HEK293 (cell line): ENCODE results near the gene CAMTA2.

ENCODE experiments used
- BCL11B ChIP-seq: fragments of 450-650 bp; formaldehyde crosslinking; IDR thresholded peaks from 2 replicates; pipeline ENCODE4 v1.5.1; 2016; ENCODE audit warnings: low read depth, missing biosample characterization, missing genetic modification characterization
- EGR2 ChIP-seq: fragments of 450-650 bp; formaldehyde crosslinking; IDR thresholded peaks from 2 replicates; pipeline ENCODE4 v1.5.1; 2016; ENCODE audit warnings: low read depth, missing biosample characterization, missing genetic modification characterization
- HOXD13 ChIP-seq: sonication (generic); formaldehyde crosslinking; IDR thresholded peaks from 2 replicates; pipeline ENCODE4 v1.8.0; 2022; ENCODE audit warnings: missing genetic modification reagents, borderline replicate concordance
- IKZF3 ChIP-seq: fragments of 450-650 bp; IDR thresholded peaks from 2 replicates; pipeline ENCODE4 v1.5.0; 2018; ENCODE audit warnings: missing biosample characterization, mild to moderate bottlenecking, missing genetic modification characterization, moderate library complexity
- MEIS1 ChIP-seq: sonication (generic); formaldehyde crosslinking; IDR thresholded peaks from 2 replicates; pipeline ENCODE4 v1.8.1; 2022; ENCODE audit warnings: missing genetic modification reagents, mild to moderate bottlenecking, borderline replicate concordance
- MYNN ChIP-seq: fragments of 450-650 bp; formaldehyde crosslinking; IDR thresholded peaks from 2 replicates; pipeline ENCODE4 v1.5.1; 2016; ENCODE audit warnings: missing biosample characterization, missing genetic modification characterization, borderline replicate concordance
- SCRT1 ChIP-seq: fragments of 450-650 bp; formaldehyde crosslinking; IDR thresholded peaks from 2 replicates; pipeline ENCODE4 v1.5.1; 2016; ENCODE audit warnings: missing biosample characterization, missing genetic modification characterization, borderline replicate concordance
- SP3 ChIP-seq: fragments of 450-650 bp; formaldehyde crosslinking; IDR thresholded peaks from 2 replicates; pipeline ENCODE4 v1.5.1; 2016; ENCODE audit warnings: missing biosample characterization, missing genetic modification characterization
- SP7 ChIP-seq: fragments of 450-650 bp; formaldehyde crosslinking; IDR thresholded peaks from 2 replicates; pipeline ENCODE4 v1.5.1; 2016; ENCODE audit warnings: missing biosample characterization, missing genetic modification characterization
- YY1 ChIP-seq: fragments of 450-650 bp; formaldehyde crosslinking; IDR thresholded peaks from 2 replicates; pipeline ENCODE4 v1.5.1; 2018; ENCODE audit warnings: missing biosample characterization, missing genetic modification characterization
- ZBTB10 ChIP-seq: fragments of 450-650 bp; formaldehyde crosslinking; IDR thresholded peaks from 2 replicates; pipeline ENCODE4 v1.5.1; 2016; ENCODE audit warnings: missing biosample characterization, missing genetic modification characterization
- ZFP41 ChIP-seq: fragments of 450-650 bp; formaldehyde crosslinking; IDR thresholded peaks from 2 replicates; pipeline ENCODE4 v1.5.1; 2016; ENCODE audit warnings: missing biosample characterization, missing genetic modification characterization, borderline replicate concordance
- ZFP69B ChIP-seq: fragments of 450-650 bp; formaldehyde crosslinking; IDR thresholded peaks from 2 replicates; pipeline ENCODE4 v1.5.1; 2016; ENCODE audit warnings: missing biosample characterization, missing genetic modification characterization
- ZNF10 ChIP-seq: fragments of 450-650 bp; formaldehyde crosslinking; IDR thresholded peaks from 2 replicates; pipeline ENCODE4 v1.5.1; 2017; ENCODE audit warnings: missing biosample characterization, missing genetic modification characterization
- ZNF148 ChIP-seq: fragments of 450-650 bp; formaldehyde crosslinking; IDR thresholded peaks from 2 replicates; pipeline ENCODE4 v1.5.0; 2017; ENCODE audit warnings: missing biosample characterization, missing genetic modification characterization, borderline replicate concordance
- ZNF155 ChIP-seq: fragments of 450-650 bp; formaldehyde crosslinking; IDR thresholded peaks from 2 replicates; pipeline ENCODE4 v1.5.1; 2016; ENCODE audit warnings: missing biosample characterization, missing genetic modification characterization
- ZNF157 ChIP-seq: fragments of 450-650 bp; formaldehyde crosslinking; IDR thresholded peaks from 2 replicates; pipeline ENCODE4 v1.5.1; 2016; ENCODE audit warnings: missing biosample characterization, missing genetic modification characterization
- ZNF169 ChIP-seq: fragments of 450-650 bp; formaldehyde crosslinking; IDR thresholded peaks from 2 replicates; pipeline ENCODE4 v1.5.1; 2016; ENCODE audit warnings: missing biosample characterization, missing genetic modification characterization
- ZNF175 ChIP-seq: fragments of 450-650 bp; formaldehyde crosslinking; IDR thresholded peaks from 2 replicates; pipeline ENCODE4 v1.5.1; 2016; ENCODE audit warnings: missing biosample characterization, missing genetic modification characterization
- ZNF18 ChIP-seq: fragments of 450-650 bp; formaldehyde crosslinking; IDR thresholded peaks from 2 replicates; pipeline ENCODE4 v1.5.1; 2016; ENCODE audit warnings: missing biosample characterization, missing genetic modification characterization
- ZNF184 ChIP-seq: fragments of 450-650 bp; IDR thresholded peaks from 2 replicates; pipeline ENCODE4 v1.5.1; 2018; ENCODE audit warnings: missing biosample characterization, mild to moderate bottlenecking, missing genetic modification characterization
- ZNF214 ChIP-seq: fragments of 450-650 bp; formaldehyde crosslinking; IDR thresholded peaks from 2 replicates; pipeline ENCODE4 v1.5.1; 2017; ENCODE audit warnings: missing biosample characterization, mild to moderate bottlenecking, missing genetic modification characterization, borderline replicate concordance
- ZNF394 ChIP-seq: fragments of 450-650 bp; formaldehyde crosslinking; IDR thresholded peaks from 2 replicates; pipeline ENCODE4 v1.5.1; 2016; ENCODE audit warnings: missing biosample characterization, missing genetic modification characterization, mild to moderate bottlenecking, moderate library complexity, borderline replicate concordance
- ZNF404 ChIP-seq: fragments of 450-650 bp; formaldehyde crosslinking; IDR thresholded peaks from 2 replicates; pipeline ENCODE4 v1.5.1; 2017; ENCODE audit warnings: missing biosample characterization, missing genetic modification characterization
- ZNF433 ChIP-seq: fragments of 450-650 bp; formaldehyde crosslinking; IDR thresholded peaks from 2 replicates; pipeline ENCODE4 v1.5.1; 2016; ENCODE audit warnings: missing biosample characterization, missing genetic modification characterization, low read depth
- ZNF473 ChIP-seq: fragments of 450-650 bp; formaldehyde crosslinking; IDR thresholded peaks from 2 replicates; pipeline ENCODE4 v1.5.1; 2017; ENCODE audit warnings: missing biosample characterization, missing genetic modification characterization
- ZNF555 ChIP-seq: fragments of 450-650 bp; formaldehyde crosslinking; conservative IDR thresholded peaks from 2 replicates; pipeline ENCODE4 v1.5.1; 2017; ENCODE audit warnings: missing biosample characterization, mild to moderate bottlenecking, missing genetic modification characterization, inconsistent platforms
- ZNF558 ChIP-seq: fragments of 450-650 bp; formaldehyde crosslinking; IDR thresholded peaks from 2 replicates; pipeline ENCODE4 v1.5.1; 2016; ENCODE audit warnings: missing biosample characterization, missing genetic modification characterization
- ZNF596 ChIP-seq: fragments of 450-650 bp; IDR thresholded peaks from 2 replicates; pipeline ENCODE4 v1.5.0; 2018; ENCODE audit warnings: missing biosample characterization, mild to moderate bottlenecking, missing genetic modification characterization, moderate library complexity
- ZNF654 ChIP-seq: fragments of 450-650 bp; formaldehyde crosslinking; IDR thresholded peaks from 2 replicates; pipeline ENCODE4 v1.5.1; 2016; ENCODE audit warnings: low read depth, missing biosample characterization, missing genetic modification characterization
- ZNF660 ChIP-seq: fragments of 450-650 bp; IDR thresholded peaks from 2 replicates; pipeline ENCODE4 v1.5.1; 2018; ENCODE audit warnings: missing biosample characterization, mild to moderate bottlenecking, missing genetic modification characterization
- ZNF704 ChIP-seq: fragments of 450-650 bp; formaldehyde crosslinking; IDR thresholded peaks from 2 replicates; pipeline ENCODE4 v1.5.1; 2016; ENCODE audit warnings: missing biosample characterization, missing genetic modification characterization
- ZNF76 ChIP-seq: fragments of 450-650 bp; formaldehyde crosslinking; IDR thresholded peaks from 2 replicates; pipeline ENCODE4; 2016; ENCODE audit warnings: low read depth, missing biosample characterization, missing genetic modification characterization, borderline replicate concordance
- ZNF837 ChIP-seq: fragments of 450-650 bp; formaldehyde crosslinking; IDR thresholded peaks from 2 replicates; pipeline ENCODE4 v1.5.1; 2016; ENCODE audit warnings: missing biosample characterization, missing genetic modification characterization

Gene CAMTA2

GRCh38 chr17:4939796-4940554, 47.5 kb downstream of the CAMTA2 start, which contains the start of the genes RNF167 and SLC25A11 (continued):
- TF ChIP-seq MYNN (tag by site-specific recombination) (no peak), ZFP69B (tag by site-specific recombination) (no peak; the same call in 1 of the 2 replicates), ZNF433 (tag by site-specific recombination) (no peak), ZBTB10 (tag by site-specific recombination) (no peak), ZNF654 (tag by site-specific recombination) (no peak), ZNF394 (tag by site-specific recombination) (peak; percentile 34; the same call in 1 of the 2 replicates), ZNF555 (tag by site-specific recombination) (no peak), ZNF155 (tag by site-specific recombination) (no peak), ZNF596 (tag by site-specific recombination) (no peak), YY1 (tag by site-specific recombination) (peak; percentile 92), ZFP41 (tag by site-specific recombination) (no peak), ZNF175 (tag by site-specific recombination) (no peak), SP7 (peak; percentile 32; the same call in 1 of the 2 replicates), BCL11B (no peak), ZNF473 (tag by site-specific recombination) (no peak), ZNF76 (peak; percentile 78), ZNF837 (tag by site-specific recombination) (no peak), ZNF704 (no peak), IKZF3 (tag by site-specific recombination) (no peak; the same call in 1 of the 2 replicates), SCRT1 (tag by site-specific recombination) (no peak), ZNF184 (tag by site-specific recombination) (no peak), ZNF558 (0 out of 2 replicates have a peak, but pooled peaks have one; percentile 14), ZNF157 (tag by site-specific recombination) (no peak), MEIS1 (CRISPR knock-in tag) (no peak), HOXD13 (CRISPR knock-in tag) (no peak), SP3 (peak; percentile 94), ZNF148 (tag by site-specific recombination) (no peak), ZNF404 (tag by site-specific recombination) (no peak), ZNF18 (no peak), ZNF660 (peak; percentile 80), ZNF10 (tag by site-specific recombination) (peak; percentile 82), ZNF169 (tag by site-specific recombination) (no peak), ZNF214 (no peak), EGR2 (tag by site-specific recombination) (no peak)
